ENCODE results near the gene SCARF2. TPM values are rescaled to one million over a fixed set of nuclear protein-coding genes. Genes with fewer than 3 reads are reported as not detected.
"Not testable (repeated sequence)": the region's sequence is repeated elsewhere in the genome, so short reads cannot be mapped to it uniquely, and the experiment has no call there.

The SCARF2 gene
- total RNA-seq (2021; fragmentation: NEBNext Ultra II Directional; extraction: Animal tissue kit (Norgen Biotek cat#: 25700)): 10 to 100 TPM; 65.1 to 92.3 (median 68.9) TPM
- long read RNA-seq, partial matches to known transcripts: 0 of 9 reads
- long read RNA-seq, other reads (novel, unspliced or antisense): 9 of 9 reads

GRCh38 chr22:20437613-20438426 lies at the start of gene SCARF2:
TSS of gene SCARF2 (minus strand) at chr22:20437825. CDS start at chr22:20437754, 71 bp downstream.
- peak within 1 kb of the TSS; percentile 87 for H3K27ac Mint-ChIP-seq
- H3K4me3 Mint-ChIP-seq: peak within 1 kb of the TSS; percentile 99
- H3K27me3 Mint-ChIP-seq (ENCODE audit: insufficient read depth): peaks cover 6% of the 10 kb centered on the region
- peaks cover 46% of the 10 kb centered on the region for H3K4me1 Mint-ChIP-seq (ENCODE audit: low read depth)
- no peak for TF ChIP-seq CTCF (IDR thresholded peaks at IDR 0.05)
- H3K9me3 Mint-ChIP-seq: no peaks in the 10 kb centered on the region
- peaks cover 9% of the 10 kb centered on the region; the same call in 1 of the 2 replicates for H3K36me3 Mint-ChIP-seq (ENCODE audit: low read depth)
- no peak for DNase-seq

- no peak for TF ChIP-seq CTCF (IDR thresholded peaks at IDR 0.05)
- Mint-ChIP-seq H3K36me3 (ENCODE audit: low read depth) (peaks cover 23% of the 10 kb centered on the region), H3K4me3 (no peak overlapping the region), H3K27me3 (ENCODE audit: insufficient read depth) (no peaks in the 10 kb centered on the region; the same call in 1 of the 2 replicates), H3K9me3 (no peaks in the 10 kb centered on the region), H3K27ac (no peak overlapping the region), H3K4me1 (ENCODE audit: low read depth) (peaks cover 8% of the 10 kb centered on the region)
- no peak for DNase-seq
Observed at GRCh38 chr22:20486229-20486628, 48.6 kb upstream of the SCARF2 start.

GRCh38 chr22:20484948-20485683 lies 47.5 kb upstream of the SCARF2 start:
- H3K36me3 Mint-ChIP-seq (ENCODE audit: low read depth): peaks cover 23% of the 10 kb centered on the region
- no peak overlapping the region for H3K4me3 Mint-ChIP-seq
- no peaks in the 10 kb centered on the region for H3K9me3 Mint-ChIP-seq
- H3K4me1 Mint-ChIP-seq (ENCODE audit: low read depth): peaks cover 8% of the 10 kb centered on the region
- no peak for DNase-seq
- no peak overlapping the region for H3K27ac Mint-ChIP-seq
- no peak for TF ChIP-seq CTCF (IDR thresholded peaks at IDR 0.05)
- no peaks in the 10 kb centered on the region; the same call in 1 of the 2 replicates for H3K27me3 Mint-ChIP-seq (ENCODE audit: insufficient read depth)

- Mint-ChIP-seq H3K9me3 (no peaks in the 10 kb centered on the region), H3K4me1 (ENCODE audit: low read depth) (peaks cover 8% of the 10 kb centered on the region), H3K4me3 (no peak overlapping the region), H3K27ac (no peak overlapping the region), H3K27me3 (ENCODE audit: insufficient read depth) (no peaks in the 10 kb centered on the region), H3K36me3 (ENCODE audit: low read depth) (peaks cover 23% of the 10 kb centered on the region)
- TF ChIP-seq CTCF (IDR thresholded peaks at IDR 0.05): no peak
- no peak for DNase-seq
Observed at GRCh38 chr22:20483771-20484170, 46.1 kb upstream of the SCARF2 start.

GRCh38 chr22:20483143-20483506 lies 45.5 kb upstream of the SCARF2 start:
- not testable (repeated sequence) for H3K27ac Mint-ChIP-seq

More at GRCh38 chr22:20483143-20483506, 45.5 kb upstream of the SCARF2 start:
- not testable (repeated sequence) for H3K4me3 Mint-ChIP-seq; H3K9me3 Mint-ChIP-seq; H3K4me1 Mint-ChIP-seq (ENCODE audit: low read depth); DNase-seq; H3K27me3 Mint-ChIP-seq (ENCODE audit: insufficient read depth)
- peaks cover 19% of the 10 kb centered on the region for H3K36me3 Mint-ChIP-seq (ENCODE audit: low read depth)
